Left forelimb (tissue), 1 donor: Measurements from ENCODE around the gene RHOH.

ENCODE experiments used
- DNase-seq: peaks from one replicate; pipeline ENCODE4 v3.0.0-alpha.2; 2018; ENCODE audit warnings: low spot score

Gene RHOH

GRCh38 chr4:40187386-40187906 lies 9.4 kb upstream of the RHOH start:
- no peak for DNase-seq

- DNase-seq: no peak
Observed at GRCh38 chr4:40190019-40190418, 6.8 kb upstream of the RHOH start.

GRCh38 chr4:40190465-40190864 lies 6.4 kb upstream of the RHOH start:
- no peak for DNase-seq

GRCh38 chr4:40190880-40191815 lies 5.7 kb upstream of the RHOH start:
- DNase-seq: no peak

- DNase-seq: no peak
Observed at GRCh38 chr4:40192114-40193015, 4.5 kb upstream of the RHOH start.

DNA sequence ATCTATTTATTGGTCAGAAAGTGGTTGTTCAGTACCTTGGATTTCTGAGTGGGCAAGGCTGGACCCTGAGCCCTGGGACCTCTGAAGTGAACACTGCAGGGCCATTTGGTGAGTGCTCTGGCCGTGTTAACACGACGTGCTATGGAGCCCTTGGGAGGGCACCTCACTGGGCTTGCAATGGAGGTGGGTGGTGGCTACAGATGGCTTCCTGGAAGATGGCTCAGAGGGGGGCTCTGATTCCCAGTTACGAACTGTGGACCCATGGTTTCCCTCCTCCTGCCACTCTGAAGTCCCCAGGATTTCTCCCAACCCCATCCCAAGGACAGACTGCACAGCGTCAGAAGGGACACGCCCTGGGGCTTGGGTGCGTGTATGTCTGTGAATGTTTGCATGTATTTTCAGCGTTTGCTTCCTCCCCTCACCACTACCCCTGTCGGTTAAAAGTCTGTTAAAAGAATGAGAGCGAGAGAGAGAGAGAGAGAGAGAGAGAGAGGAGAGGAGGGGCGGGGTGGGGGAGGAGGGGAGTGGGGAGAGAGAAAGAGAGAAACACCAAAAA lies 3.7 kb upstream of the RHOH start:
- no peak for DNase-seq

GRCh38 chr4:40193578-40193977 lies 3.3 kb upstream of the RHOH start:
- DNase-seq: no peak

DNA sequence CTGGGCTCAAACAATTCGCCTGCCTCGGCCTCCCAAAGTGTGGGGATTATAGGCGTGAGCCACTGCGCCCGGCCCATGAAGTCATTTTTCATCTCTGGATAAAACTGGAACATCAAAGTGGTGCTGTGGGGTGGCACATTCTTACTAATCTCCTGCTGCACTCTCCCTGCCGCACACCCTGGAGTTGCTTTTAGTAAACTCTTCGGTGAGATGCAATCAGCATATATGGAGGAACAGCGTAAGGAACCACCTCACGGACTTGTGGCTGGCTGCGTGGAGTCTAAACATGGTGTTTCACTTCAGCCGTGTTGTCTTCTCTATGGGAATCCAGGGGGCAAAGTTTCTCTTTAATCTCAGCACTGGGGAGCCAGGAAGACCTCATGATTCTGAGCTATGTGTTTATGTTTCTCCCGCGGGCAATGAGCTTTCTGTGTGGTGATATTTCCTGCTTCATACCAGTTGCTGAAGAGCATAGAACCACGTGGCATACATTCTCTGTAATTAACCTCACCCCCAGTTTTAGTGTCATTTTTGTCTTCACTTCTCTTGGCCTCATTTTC lies 2.1 kb upstream of the RHOH start:
- DNase-seq: no peak

DNA sequence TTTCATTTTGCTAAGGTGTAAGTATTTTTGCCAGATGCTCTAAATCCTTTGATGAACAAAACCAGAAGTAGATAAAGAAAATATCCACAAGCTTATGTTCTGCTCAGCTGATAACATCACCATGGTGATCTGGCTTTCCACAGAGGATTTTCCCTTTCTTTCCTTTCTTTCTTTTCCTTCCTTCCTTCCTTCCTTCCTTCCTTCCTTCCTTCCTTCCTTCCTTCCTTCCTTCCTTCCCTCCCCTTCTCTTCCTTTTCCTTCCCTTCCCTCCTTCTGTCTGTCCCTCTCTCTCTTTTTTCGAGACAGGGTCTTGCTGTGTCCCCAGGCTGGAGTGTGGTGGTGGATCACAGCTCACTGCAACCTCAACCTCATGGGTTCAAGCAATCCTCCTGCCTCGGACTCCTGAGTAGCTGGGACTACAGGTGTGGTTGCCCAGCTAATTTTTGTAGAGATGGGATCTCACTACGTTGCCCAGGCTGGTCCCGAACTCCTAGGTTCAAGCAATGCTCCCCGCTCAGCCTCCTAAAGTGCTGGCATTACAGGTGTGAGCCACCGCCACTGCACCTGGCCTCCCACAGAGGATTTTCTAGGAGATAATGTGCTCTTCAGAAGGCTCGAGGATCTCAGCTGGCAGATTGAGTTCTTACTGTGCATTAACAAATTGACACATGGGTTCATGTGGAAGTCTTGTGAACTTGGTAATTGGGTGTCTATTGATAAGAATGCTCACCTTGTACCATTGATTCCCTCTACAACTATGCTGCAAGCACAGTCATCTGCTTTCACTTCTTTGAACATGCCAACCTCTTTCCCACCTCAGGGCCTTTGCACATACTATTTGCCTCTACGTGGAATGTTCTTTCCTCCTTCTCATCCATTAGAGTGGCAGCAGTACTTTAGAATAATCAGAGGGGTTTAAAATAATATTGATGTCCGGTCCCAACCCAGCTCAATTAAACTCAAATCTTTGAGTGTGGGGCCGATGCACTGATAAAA lies 1.4 kb upstream of the RHOH start:
- no peak for DNase-seq

DNA sequence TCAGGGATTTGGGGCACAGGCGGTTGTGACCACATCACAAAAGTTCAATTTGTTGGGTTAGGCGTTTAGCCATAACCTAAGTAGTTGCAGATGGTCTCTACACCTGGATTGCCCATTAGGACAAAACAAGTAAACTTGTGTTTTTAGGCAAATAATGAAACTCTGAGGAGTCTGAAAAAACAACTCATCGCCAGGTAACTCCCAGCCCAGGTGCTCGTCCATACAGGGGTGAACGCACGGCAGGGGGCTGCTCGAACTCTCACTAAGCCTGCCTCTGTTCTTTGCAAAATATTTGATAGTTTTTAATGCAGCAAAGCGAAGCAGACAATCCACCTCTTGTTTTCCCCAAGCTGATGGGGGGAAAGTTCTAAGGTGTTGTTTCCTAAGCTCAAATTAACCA lies 559 bp upstream of the RHOH start:
- no peak for DNase-seq

DNA sequence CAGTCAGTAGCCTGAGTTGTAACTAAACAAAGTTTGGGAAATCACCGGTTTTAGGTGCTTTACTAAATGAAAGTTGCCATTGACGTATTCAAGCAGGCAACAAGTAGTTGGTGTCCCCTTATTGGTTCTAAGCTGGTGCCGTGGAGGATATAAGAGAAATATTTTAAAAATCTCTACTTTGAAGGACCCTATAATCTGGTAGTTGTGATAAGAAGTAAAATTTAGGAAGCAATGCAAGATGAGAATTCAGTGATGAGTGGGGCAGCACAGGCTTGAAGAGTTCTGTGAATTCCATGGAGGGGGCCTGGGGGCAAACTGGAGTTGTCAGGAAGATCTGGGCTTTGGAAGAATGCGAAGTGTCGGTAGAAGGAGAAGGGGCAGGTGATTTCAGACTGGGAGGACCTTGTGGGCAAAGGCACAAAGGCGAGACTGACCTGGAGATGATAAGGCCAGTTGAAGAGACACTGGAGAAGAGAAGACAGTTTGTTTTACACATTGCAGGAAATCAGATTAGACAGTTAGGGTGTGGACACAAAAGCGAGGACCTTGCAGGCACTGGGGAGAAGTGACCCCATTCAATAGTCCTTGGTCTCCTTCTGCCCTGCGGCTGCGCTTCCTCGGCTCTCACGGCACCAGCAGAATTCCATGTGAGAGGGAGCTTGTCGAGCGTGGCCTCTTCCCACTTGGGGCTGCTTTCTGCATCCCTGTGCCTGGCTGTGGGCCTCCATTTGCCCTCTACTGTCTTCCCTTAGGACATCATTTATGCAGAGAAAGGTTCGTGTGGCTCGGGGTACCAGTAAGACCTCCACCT lies 1.3 kb downstream of the RHOH start:
- DNase-seq: no peak

DNA sequence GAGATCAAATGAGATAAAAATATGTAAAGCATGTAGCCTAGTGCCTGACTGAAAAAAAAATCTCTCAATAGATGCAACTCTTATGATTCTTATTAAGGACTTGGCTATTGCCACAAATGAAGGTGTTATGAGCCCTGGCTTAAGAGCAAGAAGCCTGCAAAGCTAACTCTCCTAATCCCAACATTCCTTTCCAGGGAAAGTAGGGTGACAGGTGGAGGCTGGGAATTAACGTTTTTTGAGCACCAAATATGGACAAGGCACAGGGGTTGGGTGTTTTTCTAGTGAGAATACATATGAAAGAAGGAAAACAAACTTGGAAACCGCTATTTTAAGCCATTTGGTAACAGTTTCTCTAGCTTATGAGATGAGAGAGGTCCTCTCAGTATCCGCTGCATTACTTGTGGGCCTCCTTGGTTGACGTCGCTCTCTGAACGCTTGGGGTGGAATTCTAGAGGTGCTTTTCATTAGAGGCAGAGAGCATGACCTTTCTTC lies 2.4 kb downstream of the RHOH start:
- no peak for DNase-seq

DNA sequence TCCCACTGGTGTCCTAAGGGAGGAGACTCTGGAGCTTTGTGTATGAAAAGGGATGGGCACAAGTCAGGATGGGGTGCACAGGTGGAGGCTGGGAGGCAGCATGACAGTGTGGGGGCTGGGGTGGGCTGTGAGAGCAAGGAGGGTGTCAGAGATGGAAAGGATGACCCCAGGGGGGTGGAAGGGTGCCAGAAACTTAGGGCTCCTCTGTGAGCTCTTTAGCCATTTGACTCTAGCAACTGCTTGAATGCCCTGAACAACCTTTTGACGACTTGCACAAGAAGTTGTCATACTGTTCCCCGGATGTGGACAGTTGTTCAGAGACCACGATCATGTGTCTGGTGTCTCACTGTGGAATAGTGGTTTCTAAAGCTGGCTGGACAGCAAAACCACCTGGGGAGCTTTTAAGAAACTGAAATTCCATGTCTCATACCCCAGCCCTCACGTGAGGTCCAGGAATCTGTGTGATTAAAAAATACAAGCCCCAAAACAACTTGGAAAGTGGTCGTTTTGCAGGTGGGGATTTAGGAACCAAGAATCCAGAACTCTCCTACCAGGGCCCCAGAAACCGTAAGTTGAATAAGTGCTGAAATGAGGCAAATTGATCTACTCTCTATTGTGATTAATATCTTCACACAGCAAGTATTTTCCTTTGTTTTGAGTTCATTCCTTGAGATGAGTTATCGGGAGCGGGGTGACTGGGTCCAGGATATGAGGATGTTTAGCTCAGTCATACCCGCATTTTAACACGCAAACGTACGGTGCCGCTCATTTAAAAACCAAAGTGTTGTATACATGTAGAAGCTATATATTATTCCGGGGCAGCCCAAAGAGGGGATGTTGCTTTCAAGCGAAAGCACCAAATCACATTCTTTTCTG lies 3.4 kb downstream of the RHOH start:
- DNase-seq: no peak

DNA sequence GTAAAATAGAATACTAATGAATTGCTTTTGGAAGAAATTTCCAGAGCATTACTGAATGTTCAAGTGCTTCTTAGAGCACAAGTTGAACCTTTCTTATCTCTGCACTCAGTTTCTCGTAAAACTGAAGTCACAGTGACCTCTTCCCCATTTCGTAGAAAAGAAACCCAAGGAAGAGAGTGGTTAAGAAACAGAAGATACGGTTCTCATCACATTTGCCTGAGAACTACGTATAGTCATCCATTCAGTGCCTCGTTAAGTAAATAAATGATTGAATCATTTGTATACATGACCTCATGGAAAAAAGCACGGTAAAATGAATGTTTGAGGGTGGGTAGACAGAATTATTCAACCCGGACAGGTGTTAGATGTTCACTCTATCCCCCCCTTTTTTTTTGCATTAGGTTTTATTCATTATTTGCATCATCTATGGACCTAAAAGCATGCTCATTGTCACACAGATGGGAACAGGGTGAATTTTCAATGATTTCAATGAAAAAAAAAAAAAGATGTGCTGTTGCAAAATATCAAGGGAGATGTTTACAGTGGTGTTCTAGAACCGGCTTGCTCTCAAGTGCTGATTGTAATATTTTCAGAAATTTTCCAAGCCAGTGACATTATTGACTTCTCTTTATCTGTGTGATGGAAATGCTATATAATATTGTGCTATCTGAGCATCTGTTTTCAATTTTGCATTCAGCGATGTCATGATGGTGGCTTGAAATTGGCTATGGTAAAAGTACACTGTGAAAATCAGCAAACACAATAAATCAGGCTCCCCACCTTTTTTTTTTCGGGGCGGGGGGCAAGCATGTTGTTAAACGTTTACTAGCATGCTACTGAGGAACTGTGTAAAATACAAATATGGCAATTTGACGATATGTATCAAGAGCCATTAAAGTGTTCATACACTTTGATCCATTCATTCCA lies 4.3 kb downstream of the RHOH start:
- DNase-seq: no peak

DNA sequence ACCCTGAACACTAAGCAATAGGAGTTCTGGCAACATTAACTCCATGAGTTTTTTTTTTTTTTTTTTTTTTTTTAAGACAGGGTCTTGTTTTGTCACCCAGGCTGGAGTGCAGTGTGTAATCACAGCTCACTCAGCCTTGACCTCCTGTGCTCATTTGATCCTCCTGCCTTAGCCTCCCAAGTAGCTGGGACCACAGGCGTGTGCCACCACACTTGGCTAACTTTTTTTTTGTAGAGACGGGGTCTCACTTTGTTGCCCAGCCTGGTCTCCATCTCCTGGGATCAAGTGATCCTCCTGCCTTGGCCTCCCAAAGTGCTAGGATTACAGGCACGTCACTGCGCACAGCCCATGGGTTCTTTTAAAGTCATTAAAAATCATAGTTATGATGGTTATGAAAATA lies 5.1 kb downstream of the RHOH start:
- no peak for DNase-seq

GRCh38 chr4:40202474-40202873 lies 5.6 kb downstream of the RHOH start:
- DNase-seq: no peak

- DNase-seq: no peak
Observed at GRCh38 chr4:40204507-40205258, 7.9 kb downstream of the RHOH start.
